SK-N-SH treated with all-trans-retinoic acid at 6 μM for 48 hours (cell line): ENCODE measurements around the gene LRP3.

ENCODE experiments used
- ATAC-seq: fragments of 200-7000 bp; cut with Tn5 transposase; 3 replicates; pipeline ENCODE4 v1.9.1; 2020; ENCODE audit warnings: mild to moderate bottlenecking, moderate library complexity
- ARNTL ChIP-seq: fragments of 450-650 bp; formaldehyde crosslinking; IDR thresholded peaks from 2 replicates; pipeline ENCODE4 v1.5.0; 2020; ENCODE audit warnings: low read depth, mild to moderate bottlenecking, moderate library complexity, borderline replicate concordance
- BACH2 ChIP-seq: fragments of 250-450 bp; sonication (Bioruptor Pico); IDR thresholded peaks from 2 replicates; pipeline ENCODE4 v1.9.0; 2021; ENCODE audit warnings: mild to moderate bottlenecking, borderline replicate concordance
- CSDC2 ChIP-seq: fragments of 250-450 bp; sonication (Bioruptor Pico); IDR thresholded peaks from 2 replicates; pipeline ENCODE4 v1.5.0; 2020; ENCODE audit warnings: mild to moderate bottlenecking, moderate library complexity
- ESRRG ChIP-seq: fragments of 250-450 bp; sonication (Bioruptor Pico); IDR thresholded peaks from 2 replicates; pipeline ENCODE4 v1.6.1; 2021; ENCODE audit warnings: mild to moderate bottlenecking
- GLIS3 ChIP-seq: fragments of 250-450 bp; sonication (Bioruptor Pico); IDR thresholded peaks from 2 replicates; pipeline ENCODE4 v1.5.0; 2020; ENCODE audit warnings: mild to moderate bottlenecking, moderate library complexity
- ISL1 ChIP-seq: fragments of 250-450 bp; sonication (Bioruptor Pico); IDR thresholded peaks from 2 replicates; pipeline ENCODE4 v2.1.2; 2022; ENCODE audit warnings: mild to moderate bottlenecking, moderate library complexity
- OSR1 ChIP-seq: fragments of 250-450 bp; sonication (Bioruptor Pico); IDR thresholded peaks from 2 replicates; pipeline ENCODE4 v1.8.0; 2022; ENCODE audit warnings: moderate library complexity, mild to moderate bottlenecking, inconsistent platforms
- PPARA ChIP-seq: fragments of 250-450 bp; sonication (Bioruptor Pico); IDR thresholded peaks from 2 replicates; pipeline ENCODE4 v1.5.0; 2020; ENCODE audit warnings: mild to moderate bottlenecking, borderline replicate concordance
- RARB ChIP-seq: fragments of 250-450 bp; sonication (Bioruptor Pico); IDR thresholded peaks from 2 replicates; pipeline ENCODE4 v1.8.0; 2021; ENCODE audit warnings: mild to moderate bottlenecking, moderate library complexity
- SNAI2 ChIP-seq: fragments of 250-450 bp; sonication (Bioruptor Pico); IDR thresholded peaks from 2 replicates; pipeline ENCODE4 v1.5.0; 2020; ENCODE audit warnings: mild to moderate bottlenecking, moderate library complexity
- TCF4 ChIP-seq: fragments of 250-450 bp; sonication (Bioruptor Pico); IDR thresholded peaks from 2 replicates; pipeline ENCODE4 v1.8.0; 2021; ENCODE audit warnings: mild to moderate bottlenecking, moderate library complexity, borderline replicate concordance
- TOX ChIP-seq: fragments of 250-450 bp; sonication (Bioruptor Pico); IDR thresholded peaks from 2 replicates; pipeline ENCODE4 v1.8.0; 2021; ENCODE audit warnings: mild to moderate bottlenecking, moderate library complexity, borderline replicate concordance
- ZC3H10 ChIP-seq: fragments of 250-450 bp; sonication (Bioruptor Pico); IDR thresholded peaks from 2 replicates; pipeline ENCODE4 v1.5.1; 2021; ENCODE audit warnings: mild to moderate bottlenecking, moderate library complexity
- ZFP3 ChIP-seq: fragments of 250-450 bp; sonication (Bioruptor Pico); IDR thresholded peaks from 2 replicates; pipeline ENCODE4 v1.5.0; 2020; ENCODE audit warnings: mild to moderate bottlenecking, moderate library complexity
- ZFP30 ChIP-seq: fragments of 450-650 bp; formaldehyde crosslinking; IDR thresholded peaks from 2 replicates; pipeline ENCODE4 v1.5.0; 2022; ENCODE audit warnings: mild to moderate bottlenecking, moderate library complexity
- ZNF565 ChIP-seq: fragments of 450-650 bp; formaldehyde crosslinking; conservative IDR thresholded peaks from 2 replicates; pipeline ENCODE4 v1.5.0; 2020; ENCODE audit warnings: low read depth, mild to moderate bottlenecking, moderate library complexity
- ZNF70 ChIP-seq: fragments of 450-650 bp; formaldehyde crosslinking; IDR thresholded peaks from 2 replicates; pipeline ENCODE4 v1.5.0; 2020; ENCODE audit warnings: mild to moderate bottlenecking, moderate library complexity
- ZNF8 ChIP-seq: fragments of 450-650 bp; formaldehyde crosslinking; IDR thresholded peaks from 2 replicates; pipeline ENCODE4 v1.5.0; 2020; ENCODE audit warnings: mild to moderate bottlenecking, moderate library complexity
- TF ChIP-seq, protein P1 (sequence below): fragments of 250-450 bp; sonication (Bioruptor Pico); IDR thresholded peaks from 2 replicates; pipeline ENCODE4 v1.8.0; 2020; ENCODE audit warnings: mild to moderate bottlenecking, moderate library complexity, borderline replicate concordance
- TF ChIP-seq, protein P2 (sequence below): fragments of 250-450 bp; sonication (Bioruptor Pico); IDR thresholded peaks from 2 replicates; pipeline ENCODE4 v1.8.0; 2021; ENCODE audit warnings: low read depth, mild to moderate bottlenecking, moderate library complexity, borderline replicate concordance
- TF ChIP-seq, protein P3 (sequence below): fragments of 250-450 bp; sonication (Bioruptor Pico); IDR thresholded peaks from 2 replicates; pipeline ENCODE4 v1.5.1; 2021; ENCODE audit warnings: mild to moderate bottlenecking, moderate library complexity

The LRP3 gene

DNA sequence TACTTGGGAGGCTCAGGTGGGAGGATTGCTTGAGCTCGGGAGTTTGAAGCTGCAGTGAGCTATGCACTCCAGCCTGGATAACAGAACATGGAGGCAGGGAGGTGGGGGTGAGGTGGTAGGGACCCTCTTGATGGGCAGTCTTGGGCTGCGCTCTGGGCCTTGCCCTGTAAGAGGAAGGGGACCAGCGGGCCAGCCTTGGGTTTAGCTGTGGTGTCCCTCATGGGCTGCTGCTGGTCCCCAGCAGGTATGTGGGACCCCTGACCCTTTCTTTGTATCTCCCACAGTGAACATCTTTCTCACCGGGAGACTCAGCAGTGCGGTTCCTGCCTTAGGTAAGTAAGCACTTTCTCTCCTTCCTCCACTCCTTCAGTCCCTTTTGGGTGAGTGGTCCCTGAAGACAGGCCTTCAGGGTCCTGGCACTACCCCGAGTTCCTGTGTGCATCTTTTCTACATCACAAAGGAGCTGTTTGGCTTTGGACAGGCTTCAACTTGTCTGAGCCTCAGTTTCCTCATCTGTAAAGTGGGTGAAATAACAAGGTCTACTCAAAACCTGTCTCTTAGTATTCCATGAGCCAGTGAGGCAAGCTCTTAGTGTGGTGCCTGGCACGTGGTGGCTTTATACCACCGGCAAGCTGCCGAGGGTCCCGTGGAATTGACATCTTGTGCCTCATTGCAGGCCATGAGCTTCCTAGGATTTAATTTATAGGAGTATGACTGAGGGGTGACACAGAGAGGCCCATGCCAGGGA lies 2.5 kb downstream of the LRP3 start:
- TF ChIP-seq ZNF565 (no peak), TOX (no peak), CSDC2 (no peak), OSR1 (CRISPR knock-in tag) (no peak), ZNF8 (no peak), RARB (no peak), ARNTL (CRISPR knock-in tag) (no peak), SNAI2 (CRISPR knock-in tag) (no peak), TCF4 (CRISPR knock-in tag) (no peak), ESRRG (CRISPR knock-in tag) (no peak), ZFP30 (no peak), PPARA (no peak), ISL1 (CRISPR knock-in tag) (no peak)
- TF ChIP-seq, protein P1, sequence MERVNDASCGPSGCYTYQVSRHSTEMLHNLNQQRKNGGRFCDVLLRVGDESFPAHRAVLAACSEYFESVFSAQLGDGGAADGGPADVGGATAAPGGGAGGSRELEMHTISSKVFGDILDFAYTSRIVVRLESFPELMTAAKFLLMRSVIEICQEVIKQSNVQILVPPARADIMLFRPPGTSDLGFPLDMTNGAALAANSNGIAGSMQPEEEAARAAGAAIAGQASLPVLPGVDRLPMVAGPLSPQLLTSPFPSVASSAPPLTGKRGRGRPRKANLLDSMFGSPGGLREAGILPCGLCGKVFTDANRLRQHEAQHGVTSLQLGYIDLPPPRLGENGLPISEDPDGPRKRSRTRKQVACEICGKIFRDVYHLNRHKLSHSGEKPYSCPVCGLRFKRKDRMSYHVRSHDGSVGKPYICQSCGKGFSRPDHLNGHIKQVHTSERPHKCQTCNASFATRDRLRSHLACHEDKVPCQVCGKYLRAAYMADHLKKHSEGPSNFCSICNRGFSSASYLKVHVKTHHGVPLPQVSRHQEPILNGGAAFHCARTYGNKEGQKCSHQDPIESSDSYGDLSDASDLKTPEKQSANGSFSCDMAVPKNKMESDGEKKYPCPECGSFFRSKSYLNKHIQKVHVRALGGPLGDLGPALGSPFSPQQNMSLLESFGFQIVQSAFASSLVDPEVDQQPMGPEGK (CRISPR knock-in tag): no peak
- TF ChIP-seq, protein P2, sequence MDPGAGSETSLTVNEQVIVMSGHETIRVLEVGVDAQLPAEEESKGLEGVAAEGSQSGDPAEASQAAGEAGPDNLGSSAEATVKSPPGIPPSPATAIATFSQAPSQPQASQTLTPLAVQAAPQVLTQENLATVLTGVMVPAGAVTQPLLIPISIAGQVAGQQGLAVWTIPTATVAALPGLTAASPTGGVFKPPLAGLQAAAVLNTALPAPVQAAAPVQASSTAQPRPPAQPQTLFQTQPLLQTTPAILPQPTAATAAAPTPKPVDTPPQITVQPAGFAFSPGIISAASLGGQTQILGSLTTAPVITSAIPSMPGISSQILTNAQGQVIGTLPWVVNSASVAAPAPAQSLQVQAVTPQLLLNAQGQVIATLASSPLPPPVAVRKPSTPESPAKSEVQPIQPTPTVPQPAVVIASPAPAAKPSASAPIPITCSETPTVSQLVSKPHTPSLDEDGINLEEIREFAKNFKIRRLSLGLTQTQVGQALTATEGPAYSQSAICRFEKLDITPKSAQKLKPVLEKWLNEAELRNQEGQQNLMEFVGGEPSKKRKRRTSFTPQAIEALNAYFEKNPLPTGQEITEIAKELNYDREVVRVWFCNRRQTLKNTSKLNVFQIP (CRISPR knock-in tag): no peak
- ATAC-seq: no peak

DNA sequence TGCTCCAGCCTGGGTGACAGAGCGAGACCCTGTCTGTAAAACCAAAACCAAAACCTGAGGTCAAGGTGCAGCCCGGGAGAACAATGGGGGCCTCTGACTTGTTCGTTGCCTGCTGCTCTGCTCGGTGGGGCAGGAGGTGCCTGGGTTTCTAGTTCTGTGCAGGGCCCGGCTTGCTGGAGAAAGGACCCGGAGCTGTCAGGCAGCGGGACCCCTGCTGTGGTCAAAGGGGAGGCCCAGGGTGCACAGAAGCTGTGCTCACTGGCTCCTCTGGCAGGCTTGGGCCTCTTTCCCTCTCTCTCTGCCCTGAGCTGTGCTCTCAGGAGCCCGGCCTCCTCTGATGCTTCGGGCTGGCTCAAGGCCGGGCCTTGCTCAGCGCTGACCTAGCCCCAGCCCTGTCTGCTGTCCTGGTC lies 3.5 kb downstream of the LRP3 start:
- ATAC-seq: no peak
- no peak for TF ChIP-seq ZNF70 (CRISPR knock-in tag)
- TF ChIP-seq, protein P3, sequence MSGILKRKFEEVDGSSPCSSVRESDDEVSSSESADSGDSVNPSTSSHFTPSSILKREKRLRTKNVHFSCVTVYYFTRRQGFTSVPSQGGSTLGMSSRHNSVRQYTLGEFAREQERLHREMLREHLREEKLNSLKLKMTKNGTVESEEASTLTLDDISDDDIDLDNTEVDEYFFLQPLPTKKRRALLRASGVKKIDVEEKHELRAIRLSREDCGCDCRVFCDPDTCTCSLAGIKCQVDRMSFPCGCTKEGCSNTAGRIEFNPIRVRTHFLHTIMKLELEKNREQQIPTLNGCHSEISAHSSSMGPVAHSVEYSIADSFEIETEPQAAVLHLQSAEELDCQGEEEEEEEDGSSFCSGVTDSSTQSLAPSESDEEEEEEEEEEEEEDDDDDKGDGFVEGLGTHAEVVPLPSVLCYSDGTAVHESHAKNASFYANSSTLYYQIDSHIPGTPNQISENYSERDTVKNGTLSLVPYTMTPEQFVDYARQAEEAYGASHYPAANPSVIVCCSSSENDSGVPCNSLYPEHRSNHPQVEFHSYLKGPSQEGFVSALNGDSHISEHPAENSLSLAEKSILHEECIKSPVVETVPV: no peak
- no peak for TF ChIP-seq ZNF565

DNA sequence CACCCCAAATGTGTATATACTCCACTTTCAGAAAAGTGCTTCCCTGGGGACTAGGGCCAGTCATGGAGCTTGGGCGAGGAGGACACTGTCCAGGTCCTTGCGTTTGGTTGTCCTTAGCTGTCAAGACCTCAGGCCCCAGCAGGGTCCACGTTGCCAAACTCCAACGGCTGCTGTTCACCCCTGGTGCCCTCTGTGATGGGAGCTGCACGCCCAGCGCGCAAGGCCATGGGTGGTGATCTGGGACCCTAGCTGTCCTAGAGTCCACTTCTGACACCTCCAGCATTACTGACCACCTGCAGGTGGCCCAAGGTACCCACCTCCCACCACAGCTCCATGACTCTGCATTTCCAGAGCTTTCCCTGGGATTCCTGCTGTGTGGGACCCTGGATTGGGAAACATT lies 4.0 kb downstream of the LRP3 start:
- ATAC-seq: no peak
- TF ChIP-seq, protein P1 (CRISPR knock-in tag): no peak
- TF ChIP-seq RARB: no peak
- no peak for TF ChIP-seq OSR1 (CRISPR knock-in tag)
- no peak for TF ChIP-seq ISL1 (CRISPR knock-in tag)
- TF ChIP-seq CSDC2: no peak
- no peak for TF ChIP-seq TCF4 (CRISPR knock-in tag)
- TF ChIP-seq, protein P3: no peak
- no peak for TF ChIP-seq SNAI2 (CRISPR knock-in tag)
- no peak for TF ChIP-seq GLIS3 (CRISPR knock-in tag)
- no peak for TF ChIP-seq ZFP30
- no peak for TF ChIP-seq ZNF8
- TF ChIP-seq ESRRG (CRISPR knock-in tag): no peak
- no peak for TF ChIP-seq ZNF565
- no peak for TF ChIP-seq ZFP3 (CRISPR knock-in tag)
- TF ChIP-seq ZC3H10 (CRISPR knock-in tag): no peak
- no peak for TF ChIP-seq ARNTL (CRISPR knock-in tag)
- no peak for TF ChIP-seq BACH2 (CRISPR knock-in tag)
